Stimulated activated CD4-positive, alpha-beta T cell treated with anti-CD3 and anti-CD28 coated beads, Interleukin-12 subunit alpha, Interleukin-12 subunit beta, amount 100 ng/mL, for 24 hours (primary cell): ENCODE measurements around the gene SLFN11.
"Not testable (repeated sequence)": the region's sequence is repeated elsewhere in the genome, so short reads cannot be mapped to it uniquely, and the experiment has no call there.

Experiments
- DNase-seq, 2 experiments: peaks; one replicate each; pipeline ENCODE4 v3.0.0-alpha.2; 2020; ENCODE audit warnings: low read depth in 2 of 2

SLFN11 gene

GRCh38 chr17:35373534-35373983, at the start of gene SLFN11:
TSS of gene SLFN11 (minus strand) at chr17:35373621. CDS start at chr17:35363807, 9,814 bp downstream.
- peak; percentile 74 to 90 for DNase-seq

GRCh38 chr17:35421069-35421468, 47.6 kb upstream of the SLFN11 start:
- not testable (repeated sequence) for DNase-seq

- DNase-seq = no peak
Measured at GRCh38 chr17:35416659-35417058, 43.2 kb upstream of the SLFN11 start.

GRCh38 chr17:35414707-35415106, 41.3 kb upstream of the SLFN11 start:
- not testable (repeated sequence) for DNase-seq

GRCh38 chr17:35414247-35414646, 40.8 kb upstream of the SLFN11 start:
- DNase-seq = no peak

- DNase-seq = no peak
Measured at GRCh38 chr17:35407531-35407930, 34.1 kb upstream of the SLFN11 start.

GRCh38 chr17:35406568-35406967, 33.1 kb upstream of the SLFN11 start:
- DNase-seq = no peak

- no peak for DNase-seq
Measured at GRCh38 chr17:35404360-35404759, 30.9 kb upstream of the SLFN11 start.

GRCh38 chr17:35393783-35394182, 20.4 kb upstream of the SLFN11 start:
- not testable (repeated sequence) for DNase-seq

GRCh38 chr17:35390663-35391062, 17.2 kb upstream of the SLFN11 start:
- no peak for DNase-seq

GRCh38 chr17:35390156-35390555, 16.7 kb upstream of the SLFN11 start:
- no peak for DNase-seq

- no peak for DNase-seq
Measured at GRCh38 chr17:35387496-35387895, 14.1 kb upstream of the SLFN11 start.

GRCh38 chr17:35377706-35378105, 4.3 kb upstream of the SLFN11 start:
- DNase-seq = no peak

- no peak for DNase-seq
Measured at GRCh38 chr17:35377068-35377467, 3.6 kb upstream of the SLFN11 start.

GRCh38 chr17:35376245-35376644, 2.8 kb upstream of the SLFN11 start:
- DNase-seq = no peak

- DNase-seq = no peak
Measured at GRCh38 chr17:35374766-35375344, 1.4 kb upstream of the SLFN11 start.

- peak in 1 of 2 experiments; percentile 35 for DNase-seq
Measured at GRCh38 chr17:35373984-35374765, 754 bp upstream of the SLFN11 start.

GRCh38 chr17:35372846-35373533, 431 bp downstream of the SLFN11 start:
- DNase-seq = no peak

GRCh38 chr17:35371934-35372333, 1.5 kb downstream of the SLFN11 start:
- no peak for DNase-seq

- no peak for DNase-seq
Measured at GRCh38 chr17:35368081-35368830, 5.2 kb downstream of the SLFN11 start.

- DNase-seq = no peak
Measured at GRCh38 chr17:35361027-35361426, 12.4 kb downstream of the SLFN11 start.

- DNase-seq = no peak
Measured at GRCh38 chr17:35359398-35359797, 14.0 kb downstream of the SLFN11 start.
